GM06990 (cell line): ENCODE data around the gene DMBX1.

Experiments used
- DNase-seq: peaks from one replicate; pipeline ENCODE4 v3.0.0-alpha.2; 2011; ENCODE audit not compliant: insufficient read length; ENCODE audit errors: extremely low read depth
- H3K27me3 ChIP-seq: replicated peaks from 2 replicates; pipeline ENCODE4 v1.6.0; 2011; ENCODE audit warnings: low read length; ENCODE audit not compliant: control insufficient read depth, insufficient read depth
- H3K36me3 ChIP-seq: 2 replicates; pipeline ENCODE4 v1.5.1; 2011; ENCODE audit warnings: low read length; ENCODE audit not compliant: control insufficient read depth, insufficient read depth
- H3K4me3 ChIP-seq: replicated peaks from 2 replicates; pipeline ENCODE4 v1.5.1; 2011; ENCODE audit warnings: low read depth, mild to moderate bottlenecking, control low read depth, low read length
- TF ChIP-seq, protein P1 (sequence below): IDR thresholded peaks from 2 replicates; pipeline ENCODE4 v1.5.1; 2011; ENCODE audit warnings: low read length, control low read depth, mild to moderate bottlenecking, inconsistent platforms; ENCODE audit not compliant: insufficient read depth, poor library complexity, severe bottlenecking

Gene DMBX1

DNA sequence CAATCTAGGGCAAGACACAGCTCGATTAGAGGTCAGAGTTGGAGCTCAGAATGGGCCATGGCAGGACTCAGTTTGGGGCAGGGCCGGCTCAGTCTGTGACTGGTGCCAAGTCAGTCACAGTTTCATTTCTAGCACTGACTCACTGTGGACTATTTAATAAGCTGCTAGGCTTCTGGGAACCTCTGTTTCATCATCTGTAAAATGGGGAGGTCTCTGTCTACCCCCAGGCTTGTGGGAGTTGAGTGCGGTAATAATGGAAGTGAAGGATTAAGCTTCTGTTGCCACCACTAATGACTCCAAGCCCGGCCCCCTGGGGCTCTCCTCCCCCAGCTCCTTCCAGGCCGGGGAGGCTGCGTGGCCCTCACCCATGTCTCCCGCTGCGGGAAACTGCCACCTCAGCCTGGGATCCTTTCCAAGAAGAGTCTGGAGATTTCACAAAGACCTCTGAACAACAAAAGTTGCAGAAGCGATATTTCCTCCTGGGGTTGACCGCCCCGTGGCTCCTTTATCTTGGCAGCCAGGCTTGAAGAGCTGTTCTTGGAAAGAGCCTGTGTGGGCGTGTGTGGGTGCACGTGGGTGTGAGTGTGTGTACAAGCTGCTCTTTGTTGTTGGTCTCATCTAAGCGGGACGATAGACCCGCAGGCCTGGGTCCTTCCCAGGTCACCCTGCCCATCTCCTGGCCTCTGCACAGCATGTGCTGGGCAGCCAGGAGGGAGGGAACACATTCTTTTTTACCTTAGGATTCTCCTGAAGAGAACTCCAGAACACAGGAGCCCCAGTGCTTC is 32.7 kb downstream of the DMBX1 start:
- TF ChIP-seq, protein P1, sequence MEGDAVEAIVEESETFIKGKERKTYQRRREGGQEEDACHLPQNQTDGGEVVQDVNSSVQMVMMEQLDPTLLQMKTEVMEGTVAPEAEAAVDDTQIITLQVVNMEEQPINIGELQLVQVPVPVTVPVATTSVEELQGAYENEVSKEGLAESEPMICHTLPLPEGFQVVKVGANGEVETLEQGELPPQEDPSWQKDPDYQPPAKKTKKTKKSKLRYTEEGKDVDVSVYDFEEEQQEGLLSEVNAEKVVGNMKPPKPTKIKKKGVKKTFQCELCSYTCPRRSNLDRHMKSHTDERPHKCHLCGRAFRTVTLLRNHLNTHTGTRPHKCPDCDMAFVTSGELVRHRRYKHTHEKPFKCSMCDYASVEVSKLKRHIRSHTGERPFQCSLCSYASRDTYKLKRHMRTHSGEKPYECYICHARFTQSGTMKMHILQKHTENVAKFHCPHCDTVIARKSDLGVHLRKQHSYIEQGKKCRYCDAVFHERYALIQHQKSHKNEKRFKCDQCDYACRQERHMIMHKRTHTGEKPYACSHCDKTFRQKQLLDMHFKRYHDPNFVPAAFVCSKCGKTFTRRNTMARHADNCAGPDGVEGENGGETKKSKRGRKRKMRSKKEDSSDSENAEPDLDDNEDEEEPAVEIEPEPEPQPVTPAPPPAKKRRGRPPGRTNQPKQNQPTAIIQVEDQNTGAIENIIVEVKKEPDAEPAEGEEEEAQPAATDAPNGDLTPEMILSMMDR, result no peak
- no peak for DNase-seq
- no peaks in the 10 kb centered on the region for H3K27me3 ChIP-seq
- no peak overlapping the region for H3K4me3 ChIP-seq
- H3K36me3 ChIP-seq, result no peaks in the 10 kb centered on the region

DNA sequence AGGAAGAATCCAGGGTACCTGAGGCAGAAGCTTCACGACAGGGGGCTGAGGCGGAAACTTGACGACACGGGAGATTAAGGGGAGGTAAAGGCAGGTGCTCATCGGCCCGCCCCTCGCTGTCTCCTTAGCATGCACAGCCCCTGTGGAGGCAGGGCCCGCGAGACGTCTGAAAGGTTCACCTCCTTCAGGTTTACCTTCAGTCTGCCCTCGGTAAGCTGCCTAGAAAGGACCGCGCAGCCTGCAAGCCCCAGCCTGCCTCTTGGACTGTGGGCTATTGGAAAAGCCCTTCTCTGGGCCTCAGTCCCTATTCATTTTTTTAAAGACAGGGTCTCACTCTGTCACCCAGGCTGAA is 33.3 kb downstream of the DMBX1 start:
- Histone ChIP-seq H3K4me3 (no peak overlapping the region), H3K36me3 (no peaks in the 10 kb centered on the region), H3K27me3 (peaks cover 3% of the 10 kb centered on the region; the same call in 1 of the 2 replicates)
- DNase-seq, result no peak
- TF ChIP-seq, protein P1, result no peak

DNA sequence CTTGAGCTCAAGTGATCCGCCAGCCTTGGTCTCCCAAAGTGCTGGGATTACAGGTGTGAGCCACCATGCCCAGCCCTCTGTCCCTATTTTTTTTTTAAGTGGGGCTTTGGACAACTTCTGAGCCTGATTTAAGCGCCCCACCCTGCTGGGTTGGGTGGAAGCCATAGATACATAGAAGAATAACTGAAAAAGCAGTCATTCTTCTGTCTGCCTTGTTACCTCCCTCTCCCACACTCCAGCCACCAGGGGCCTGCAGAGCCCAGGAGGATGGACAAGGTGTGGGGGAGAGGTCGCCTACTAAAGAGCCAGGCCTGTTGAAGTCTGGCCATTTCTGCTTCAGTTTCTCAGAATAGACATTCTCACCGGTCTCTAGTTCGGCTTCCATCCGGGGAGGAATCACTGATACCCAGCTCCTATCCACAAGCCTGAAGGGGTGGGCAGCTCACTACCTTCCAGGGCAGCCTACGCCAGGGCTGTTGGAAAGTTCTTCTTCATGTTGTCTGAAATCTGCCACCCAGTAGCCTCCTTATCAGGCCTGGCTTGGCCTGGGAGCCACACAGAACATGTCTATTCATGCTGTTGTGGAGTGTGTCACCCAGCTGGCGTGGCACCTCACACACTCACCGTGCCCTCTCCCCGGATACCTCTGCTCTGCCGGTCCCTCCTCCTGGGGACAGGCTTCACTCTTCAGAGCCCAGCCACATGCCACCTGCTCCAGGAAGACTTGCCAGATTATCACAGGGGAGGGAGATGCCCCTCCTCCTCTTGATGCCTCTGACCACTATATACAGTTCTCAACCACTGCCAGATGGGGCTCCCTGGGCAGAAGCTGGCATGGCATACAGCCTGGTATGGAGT is 34.1 kb downstream of the DMBX1 start:
- H3K27me3 ChIP-seq, result peaks cover 4% of the 10 kb centered on the region
- TF ChIP-seq, protein P1, result no peak

DNA sequence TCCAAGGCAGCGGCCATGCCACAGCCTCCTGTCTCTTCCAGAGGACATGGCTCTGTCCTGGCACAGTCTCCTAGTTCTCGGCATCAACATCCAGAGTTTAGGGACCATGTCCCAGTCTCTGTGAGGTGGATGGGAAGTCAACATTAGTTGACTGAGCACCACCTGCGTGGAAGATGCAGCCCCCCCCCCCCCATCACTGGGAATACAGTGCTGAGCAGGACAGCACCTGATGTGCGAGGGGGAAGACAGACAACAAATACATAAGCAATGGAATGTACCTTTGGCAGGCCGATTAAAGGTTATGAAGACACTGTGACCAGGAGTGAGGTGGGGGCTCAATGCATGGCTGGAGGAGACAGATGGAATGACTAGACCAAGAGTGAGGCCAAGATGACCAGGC is 35.2 kb downstream of the DMBX1 start:
- H3K27me3 ChIP-seq, result peaks cover 4% of the 10 kb centered on the region
- TF ChIP-seq, protein P1, result no peak

More for the DNA sequence above, 34.1 kb downstream of the DMBX1 start:
- H3K4me3 ChIP-seq, result no peak overlapping the region
- H3K36me3 ChIP-seq, result no peaks in the 10 kb centered on the region
- no peak for DNase-seq

DNA sequence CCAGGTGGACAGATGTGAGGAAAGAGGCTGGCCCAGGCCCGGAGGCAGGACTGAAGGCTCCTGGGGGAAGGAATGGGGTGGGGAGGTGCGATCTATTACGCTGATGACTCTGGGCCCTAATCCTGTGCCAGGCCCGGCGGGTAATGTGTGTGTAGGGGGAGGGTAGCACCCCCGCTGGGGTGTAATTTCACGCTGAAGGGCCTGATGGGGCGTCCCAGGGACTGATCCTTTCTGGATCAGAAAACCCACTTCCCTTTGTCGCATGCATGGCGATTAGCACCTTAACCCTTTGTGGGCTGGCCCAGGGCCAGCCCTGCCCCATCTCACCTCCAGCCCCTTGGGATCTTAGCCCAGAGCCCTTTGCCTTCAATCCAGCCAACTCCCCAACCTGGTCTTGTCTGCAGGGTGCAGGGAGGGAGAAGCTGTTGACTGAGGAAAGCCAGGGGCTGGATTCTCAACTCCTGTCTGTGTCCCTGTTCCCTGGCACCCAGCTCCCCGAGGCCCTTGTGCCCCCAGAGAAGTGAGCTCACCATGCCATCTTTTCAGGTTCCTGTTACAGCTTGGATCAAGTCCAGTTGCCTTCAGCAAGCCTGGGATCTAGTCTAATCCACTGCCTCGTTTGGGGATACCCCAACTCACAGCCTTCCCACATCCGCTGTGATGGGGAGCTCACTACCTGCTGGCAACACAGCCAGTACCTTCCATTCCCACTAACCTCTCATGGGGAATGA is 35.8 kb downstream of the DMBX1 start:
- Histone ChIP-seq H3K36me3 (no peaks in the 10 kb centered on the region), H3K27me3 (peaks cover 4% of the 10 kb centered on the region), H3K4me3 (no peak overlapping the region)
- no peak for DNase-seq
- TF ChIP-seq, protein P1, result no peak

More for the DNA sequence above, 35.2 kb downstream of the DMBX1 start:
- H3K36me3 ChIP-seq, result no peaks in the 10 kb centered on the region
- H3K4me3 ChIP-seq, result no peak overlapping the region
- DNase-seq, result no peak
